Stimulated activated CD4-positive, alpha-beta T cell treated with anti-CD3 and anti-CD28 coated beads, Interleukin-2, amount 100 ng/mL, for 48 hours (primary cell): ENCODE measurements around the gene APOBEC3G.
"Not testable (repeated sequence)": the region's sequence is repeated elsewhere in the genome, so short reads cannot be mapped to it uniquely, and the experiment has no call there.

Experiments used
- DNase-seq, 2 donors: peaks; one replicate each; pipeline ENCODE4 v3.0.0-alpha.2; 2020

The APOBEC3G gene

GRCh38 chr22:39068033-39068785 is 8.9 kb upstream of the APOBEC3G start:
- no peak for DNase-seq

- DNase-seq, result no peak
These were observed 6.9 kb upstream of the APOBEC3G start for GRCh38 chr22:39070186-39070585.

- not testable (repeated sequence) for DNase-seq
These were observed 4.5 kb upstream of the APOBEC3G start for GRCh38 chr22:39072581-39072981.

- no peak for DNase-seq
These were observed 3.1 kb upstream of the APOBEC3G start for GRCh38 chr22:39073981-39074380.

- not testable (repeated sequence) for DNase-seq
These were observed 685 bp upstream of the APOBEC3G start for GRCh38 chr22:39076155-39077025.

- DNase-seq, result not testable (repeated sequence)
These were observed 837 bp downstream of the APOBEC3G start for GRCh38 chr22:39077912-39078311.

- DNase-seq, result no peak
These were observed 1.3 kb downstream of the APOBEC3G start for GRCh38 chr22:39078329-39078728.

- not testable (repeated sequence) for DNase-seq
These were observed 2.1 kb downstream of the APOBEC3G start for GRCh38 chr22:39079054-39079637.

GRCh38 chr22:39080052-39080762 is 3.1 kb downstream of the APOBEC3G start:
- no peak for DNase-seq

GRCh38 chr22:39081016-39081415 is 3.9 kb downstream of the APOBEC3G start:
- DNase-seq, result no peak

- DNase-seq, result no peak
These were observed 4.5 kb downstream of the APOBEC3G start for GRCh38 chr22:39081598-39081997.

GRCh38 chr22:39083212-39084165 is 6.4 kb downstream of the APOBEC3G start:
- no peak for DNase-seq

- no peak for DNase-seq
These were observed 7.6 kb downstream of the APOBEC3G start for GRCh38 chr22:39084666-39085065.

GRCh38 chr22:39087098-39087497 is 10.0 kb downstream of the APOBEC3G start:
- DNase-seq, result no peak

GRCh38 chr22:39087881-39088684 is 11.0 kb downstream of the APOBEC3G start:
- no peak for DNase-seq

- no peak for DNase-seq
These were observed 11.6 kb downstream of the APOBEC3G start for GRCh38 chr22:39088685-39089032.

GRCh38 chr22:39089928-39090327 is 12.9 kb downstream of the APOBEC3G start:
- DNase-seq, result no peak

- peak; percentile 65 to 72 for DNase-seq
These were observed 13.5 kb downstream of the APOBEC3G start for GRCh38 chr22:39090426-39091064.

GRCh38 chr22:39091126-39092081 is 14.3 kb downstream of the APOBEC3G start:
- no peak for DNase-seq
